ENCODE measurements around the gene CNTNAP5. TPM values are rescaled to one million over a fixed set of nuclear protein-coding genes. Genes with fewer than 3 reads are reported as not detected.

The CNTNAP5 gene
- total RNA-seq, 2 donors from 2014 or later: not detected

GRCh38 chr2:124165698-124166097, 140.6 kb downstream of the CNTNAP5 start:
- no peak for TF ChIP-seq CTCF (IDR thresholded peaks at IDR 0.05)
- no peak overlapping the region for H3K4me3 ChIP-seq
- H3K27ac ChIP-seq: no peak overlapping the region
- DNase-seq (ENCODE audit: low spot score): no peak
- no peaks in the 10 kb centered on the region for H3K36me3 ChIP-seq
- no peaks in the 10 kb centered on the region for H3K9me3 ChIP-seq
- H3K27me3 ChIP-seq (replicated peaks; ENCODE audit: insufficient read depth): no peaks in the 10 kb centered on the region
- no peaks in the 10 kb centered on the region for H3K4me1 ChIP-seq (ENCODE audit: control insufficient read depth in 1 of 2, low read depth in 2 of 2)
- no peak for ATAC-seq (ENCODE audit: insufficient number of reproducible peaks, low FRiP score, low read depth)

- no peak for ATAC-seq (ENCODE audit: insufficient number of reproducible peaks, low FRiP score, low read depth)
- Histone ChIP-seq H3K4me3 (no peak overlapping the region), H3K4me1 (ENCODE audit: control insufficient read depth in 1 of 2, low read depth in 2 of 2) (no peaks in the 10 kb centered on the region), H3K36me3 (no peaks in the 10 kb centered on the region), H3K27ac (no peak overlapping the region), H3K9me3 (no peaks in the 10 kb centered on the region), H3K27me3 (replicated peaks; ENCODE audit: insufficient read depth) (no peaks in the 10 kb centered on the region)
- no peak for TF ChIP-seq CTCF (IDR thresholded peaks at IDR 0.05)
- no peak for DNase-seq (ENCODE audit: low spot score)
Measured at GRCh38 chr2:124171472-124172063, 146.5 kb downstream of the CNTNAP5 start.

- no peaks in the 10 kb centered on the region for H3K27me3 ChIP-seq (replicated peaks; ENCODE audit: insufficient read depth)
- no peak overlapping the region for H3K4me3 ChIP-seq
- H3K4me1 ChIP-seq (ENCODE audit: control insufficient read depth in 1 of 2, low read depth in 2 of 2): no peaks in the 10 kb centered on the region
- H3K9me3 ChIP-seq: no peaks in the 10 kb centered on the region
- ATAC-seq (ENCODE audit: insufficient number of reproducible peaks, low FRiP score, low read depth) (no peak), DNase-seq (ENCODE audit: low spot score) (no peak)
- H3K36me3 ChIP-seq: no peaks in the 10 kb centered on the region
- TF ChIP-seq CTCF (IDR thresholded peaks at IDR 0.05): no peak
- no peak overlapping the region for H3K27ac ChIP-seq
Measured at GRCh38 chr2:124178719-124179118, 153.6 kb downstream of the CNTNAP5 start.

GRCh38 chr2:124180635-124181034, 155.5 kb downstream of the CNTNAP5 start:
- DNase-seq (ENCODE audit: low spot score): no peak
- no peak for TF ChIP-seq CTCF (IDR thresholded peaks at IDR 0.05)
- no peak overlapping the region for H3K4me3 ChIP-seq
- ATAC-seq (ENCODE audit: insufficient number of reproducible peaks, low FRiP score, low read depth): no peak
- H3K27me3 ChIP-seq (replicated peaks; ENCODE audit: insufficient read depth): no peaks in the 10 kb centered on the region
- H3K4me1 ChIP-seq (ENCODE audit: control insufficient read depth in 1 of 2, low read depth in 2 of 2): no peaks in the 10 kb centered on the region
- no peak overlapping the region for H3K27ac ChIP-seq
- H3K36me3 ChIP-seq: no peaks in the 10 kb centered on the region
- H3K9me3 ChIP-seq: no peaks in the 10 kb centered on the region

GRCh38 chr2:124186801-124187200, 161.7 kb downstream of the CNTNAP5 start:
- H3K27ac ChIP-seq: no peak overlapping the region
- no peaks in the 10 kb centered on the region for H3K36me3 ChIP-seq
- no peaks in the 10 kb centered on the region for H3K9me3 ChIP-seq
- ATAC-seq (ENCODE audit: insufficient number of reproducible peaks, low FRiP score, low read depth) (no peak), DNase-seq (ENCODE audit: low spot score) (no peak)
- no peaks in the 10 kb centered on the region for H3K27me3 ChIP-seq (replicated peaks; ENCODE audit: insufficient read depth)
- H3K4me3 ChIP-seq: no peak overlapping the region
- TF ChIP-seq CTCF (IDR thresholded peaks at IDR 0.05): no peak
- H3K4me1 ChIP-seq (ENCODE audit: control insufficient read depth in 1 of 2, low read depth in 2 of 2): no peaks in the 10 kb centered on the region
